Measurements from ENCODE around the gene BPIFB1.
A peak's percentile ranks its signal among the peaks of the same experiment; 100 is the strongest.

Gene BPIFB1

DNA sequence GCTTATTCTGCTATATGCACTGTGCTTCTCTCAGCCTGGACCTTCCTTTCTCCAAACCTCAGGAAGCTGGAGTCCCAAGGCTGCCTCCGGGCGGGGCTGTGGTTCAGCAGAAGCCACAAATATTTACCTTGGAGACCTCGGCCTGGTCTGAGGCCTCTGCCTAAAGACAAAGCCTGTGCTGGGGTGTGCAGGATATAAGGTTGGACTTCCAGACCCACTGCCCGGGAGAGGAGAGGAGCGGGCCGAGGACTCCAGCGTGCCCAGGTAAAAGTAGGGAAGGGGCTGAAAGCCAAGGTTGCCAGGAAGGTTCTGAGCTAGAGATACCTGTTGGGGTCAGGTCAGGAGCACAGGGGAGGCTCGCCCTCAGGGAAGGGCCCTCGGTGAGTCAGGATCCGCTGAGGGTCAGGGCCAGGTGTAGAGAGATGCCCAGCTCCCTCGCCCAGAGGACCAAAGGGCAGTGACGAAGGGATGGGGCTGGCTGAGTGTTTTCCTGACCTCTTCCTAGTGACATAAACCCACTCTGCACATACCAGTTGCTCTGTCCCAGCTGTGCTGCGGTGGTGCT, at the start of gene BPIFB1:
BPIFB1 (plus strand) TSS at position 224 of the 565 bp plus-strand sequence. CDS start 2,860 bp downstream, outside the sequence.
- no peak for DNase-seq (ENCODE audit: low spot score)

DNA sequence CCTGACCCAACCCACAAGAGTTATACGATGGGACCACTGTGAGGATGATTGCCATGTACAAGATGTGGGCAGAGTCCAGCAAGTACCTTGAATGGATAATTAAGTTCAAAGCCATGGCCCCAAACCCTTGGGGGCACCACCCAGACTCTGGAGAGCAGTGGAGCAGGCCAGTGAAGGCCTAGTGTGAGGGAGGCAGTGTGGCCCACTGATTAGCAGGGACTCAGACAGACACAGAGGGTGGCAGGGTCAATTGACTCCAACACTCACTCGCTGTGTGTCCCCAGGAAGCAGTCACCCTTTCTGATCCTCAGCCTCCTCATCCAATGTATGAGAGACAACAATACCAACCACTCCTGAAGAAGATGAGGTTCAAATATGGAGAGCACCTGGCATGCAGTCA, 49.0 kb upstream of the BPIFB1 start:
- DNase-seq (ENCODE audit: low spot score): no peak

GRCh38 chr20:33235696-33236095, 47.3 kb upstream of the BPIFB1 start, which contains the start of gene BPIFA1:
TSS of gene BPIFA1 (plus strand) at chr20:33235996. CDS start at chr20:33237712, 1,716 bp downstream.
- no peak for DNase-seq (ENCODE audit: low spot score)

DNA sequence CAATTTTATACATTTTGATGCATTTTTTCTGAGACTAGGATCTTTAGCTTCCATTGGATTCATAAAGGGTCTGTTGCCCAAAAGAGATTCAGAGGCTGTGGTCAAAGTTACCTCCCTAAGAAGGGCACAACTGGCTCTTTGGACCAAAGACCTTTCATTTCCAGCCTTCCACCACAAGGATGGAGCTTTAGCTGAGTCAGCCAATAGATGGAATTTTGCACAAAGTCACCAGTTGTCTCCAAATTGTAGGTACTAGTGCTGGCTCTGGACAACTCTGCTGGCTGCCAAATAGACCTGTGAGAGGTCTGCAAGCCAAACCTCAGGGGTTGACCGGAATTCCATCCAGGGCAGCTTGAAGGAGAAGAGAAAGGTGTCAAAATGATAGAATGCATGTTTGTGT, 46.7 kb upstream of the BPIFB1 start:
- DNase-seq (ENCODE audit: low spot score): no peak

- no peak for DNase-seq (ENCODE audit: low spot score)
Observed at GRCh38 chr20:33237989-33238388, 45.0 kb upstream of the BPIFB1 start.

DNA sequence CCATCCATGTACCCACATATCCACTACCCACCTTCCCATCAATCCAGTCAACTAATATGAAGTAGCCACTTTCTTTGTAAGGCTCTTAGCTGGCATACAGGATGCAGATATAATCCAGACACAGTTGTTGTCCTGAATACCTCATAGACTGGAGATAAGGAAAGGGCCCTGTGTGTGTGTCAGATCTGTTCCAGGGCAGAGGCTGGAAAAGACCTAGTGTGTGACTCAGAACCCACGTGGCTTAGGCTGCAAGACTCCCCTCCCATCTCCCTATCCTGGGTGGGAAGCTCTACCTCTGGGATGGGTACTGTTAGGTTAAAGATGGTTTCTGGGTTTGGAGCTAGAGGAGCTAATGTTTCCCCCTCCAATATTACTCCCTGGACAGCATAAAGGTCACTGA, 43.6 kb upstream of the BPIFB1 start:
- no peak for DNase-seq (ENCODE audit: low spot score)

DNA sequence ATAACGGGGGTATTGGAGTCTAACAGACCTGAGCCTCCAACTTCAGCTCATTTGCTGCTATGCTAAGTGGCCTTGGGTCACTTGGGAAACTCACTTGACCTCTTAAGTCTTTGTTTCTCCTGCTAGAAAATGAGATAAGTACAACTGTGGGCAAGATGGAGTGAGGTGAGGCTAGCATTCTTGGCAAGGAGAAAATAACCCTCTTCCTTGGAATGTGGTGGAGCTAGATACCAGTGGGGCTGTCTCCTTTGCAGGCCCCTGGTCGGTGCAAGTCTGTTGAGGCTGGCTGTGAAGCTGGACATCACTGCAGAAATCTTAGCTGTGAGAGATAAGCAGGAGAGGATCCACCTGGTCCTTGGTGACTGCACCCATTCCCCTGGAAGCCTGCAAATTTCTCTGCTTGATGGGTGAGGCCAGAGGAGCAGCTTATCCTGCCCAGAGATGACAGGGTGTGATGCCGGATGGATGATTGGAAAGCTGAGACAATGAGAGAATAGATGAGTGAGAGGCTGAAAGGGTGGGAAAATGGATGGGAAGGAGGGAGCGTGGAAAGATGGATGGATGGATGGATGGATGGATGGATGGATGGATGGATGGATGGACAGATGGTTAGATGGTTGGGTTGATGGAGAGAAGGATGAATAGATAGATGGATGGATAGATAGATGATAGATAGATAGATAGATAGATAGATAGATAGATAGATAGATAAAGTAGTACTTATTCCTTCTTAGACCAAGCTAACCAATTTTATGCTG, 42.9 kb upstream of the BPIFB1 start:
- DNase-seq (ENCODE audit: low spot score): no peak

DNA sequence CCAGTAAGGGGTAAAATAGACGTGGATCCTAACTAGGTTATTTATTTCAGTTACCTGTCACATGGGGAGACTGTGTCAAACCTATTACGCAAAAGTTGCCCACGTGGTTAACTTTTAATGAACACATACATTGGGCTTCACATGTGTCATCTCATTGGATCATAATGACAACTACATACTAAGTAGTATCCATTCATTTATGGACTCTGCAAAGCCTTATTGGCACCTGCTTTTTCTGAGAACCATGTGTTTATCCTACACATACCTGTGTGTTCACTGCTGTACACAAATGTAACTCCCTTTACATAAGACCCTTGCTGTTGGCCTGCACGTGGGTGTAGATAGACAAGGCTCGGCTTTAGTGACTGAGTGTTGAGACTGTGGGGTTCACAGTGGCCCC, 42.1 kb upstream of the BPIFB1 start:
- DNase-seq (ENCODE audit: low spot score): no peak

- DNase-seq (ENCODE audit: low spot score): no peak
Observed at GRCh38 chr20:33242319-33243100, 40.5 kb upstream of the BPIFB1 start.

GRCh38 chr20:33246077-33246476, 36.9 kb upstream of the BPIFB1 start:
- no peak for DNase-seq (ENCODE audit: low spot score)

DNA sequence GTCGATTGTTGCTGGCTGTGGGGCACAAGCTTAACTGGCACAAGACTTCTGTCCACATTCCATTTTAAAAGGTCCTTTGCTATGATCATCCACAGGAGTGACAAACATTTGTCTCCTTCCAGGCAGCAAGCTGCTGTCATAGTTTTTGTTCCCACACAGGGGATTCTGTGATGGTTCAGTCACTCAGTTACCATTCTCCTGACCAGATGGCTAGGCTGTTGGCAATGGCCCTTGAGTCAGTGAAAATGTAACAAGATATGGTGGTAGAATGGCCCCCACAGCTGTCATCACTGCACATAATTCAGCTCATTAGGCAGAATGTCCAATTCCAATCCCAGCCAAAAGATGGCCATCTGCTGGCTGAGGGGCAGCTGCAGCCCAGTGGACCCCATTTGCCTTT, 33.6 kb upstream of the BPIFB1 start:
- no peak for DNase-seq (ENCODE audit: low spot score)

DNA sequence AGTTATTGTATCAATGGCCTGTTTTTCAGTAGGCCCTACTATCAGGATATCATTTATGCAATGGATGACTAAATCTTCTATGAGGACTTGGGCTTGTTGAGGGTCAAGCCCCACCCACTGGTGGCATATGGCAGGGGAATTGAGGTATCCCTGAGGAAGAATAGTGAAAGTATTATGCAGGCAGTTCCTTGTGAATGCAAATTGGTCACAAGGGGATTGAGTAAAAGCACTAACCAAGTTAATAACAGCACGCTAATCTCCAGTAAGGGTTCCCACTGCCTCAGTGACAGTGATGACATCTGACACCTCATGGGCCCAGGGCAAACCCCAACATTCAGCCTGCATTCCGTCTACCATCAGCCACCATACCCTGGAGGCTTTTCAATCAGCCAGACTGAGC, 32.3 kb upstream of the BPIFB1 start:
- no peak for DNase-seq (ENCODE audit: low spot score)

- DNase-seq (ENCODE audit: low spot score): no peak
Observed at GRCh38 chr20:33251496-33251895, 31.5 kb upstream of the BPIFB1 start.

- no peak for DNase-seq (ENCODE audit: low spot score)
Observed at GRCh38 chr20:33252460-33252859, 30.6 kb upstream of the BPIFB1 start.

DNA sequence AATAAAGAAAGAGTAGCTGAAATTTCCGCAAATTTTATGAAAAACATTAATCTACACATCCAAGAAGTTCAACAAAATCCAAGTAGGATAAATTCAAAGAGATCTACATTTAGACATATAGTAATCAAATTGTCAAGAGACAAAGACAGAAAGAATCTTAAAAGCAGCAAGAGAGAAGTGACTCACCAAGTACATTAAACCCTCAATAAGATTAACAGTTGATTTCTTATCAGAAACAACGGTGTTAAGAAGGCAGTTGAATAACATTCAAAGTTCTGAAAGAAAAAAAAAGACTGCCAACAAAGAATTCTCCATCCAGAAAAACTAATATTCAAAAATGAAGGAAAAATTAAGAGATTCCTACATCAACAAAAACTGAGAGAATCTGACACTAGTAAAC, 28.0 kb upstream of the BPIFB1 start:
- no peak for DNase-seq (ENCODE audit: low spot score)

DNA sequence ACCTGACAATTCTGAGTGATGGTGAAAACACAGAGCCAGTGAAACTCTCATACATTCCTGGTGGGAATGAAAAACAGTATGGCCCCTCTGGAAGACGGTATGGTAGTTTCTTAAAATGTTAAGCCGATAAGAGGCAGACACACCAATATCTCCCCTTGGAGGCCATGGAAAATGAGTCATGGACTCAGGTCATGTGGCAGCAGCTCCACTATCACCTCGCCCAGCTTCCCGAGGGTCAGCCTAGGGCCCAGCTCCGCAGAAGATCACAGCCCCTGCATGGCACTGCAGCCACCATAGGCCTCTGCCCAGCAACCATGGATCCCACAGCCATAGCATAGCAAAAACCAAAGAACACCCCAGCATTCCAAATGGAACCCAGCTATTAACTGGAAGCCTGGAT, 25.8 kb upstream of the BPIFB1 start:
- DNase-seq (ENCODE audit: low spot score): no peak

GRCh38 chr20:33259371-33259770, 23.6 kb upstream of the BPIFB1 start:
- no peak for DNase-seq (ENCODE audit: low spot score)

DNA sequence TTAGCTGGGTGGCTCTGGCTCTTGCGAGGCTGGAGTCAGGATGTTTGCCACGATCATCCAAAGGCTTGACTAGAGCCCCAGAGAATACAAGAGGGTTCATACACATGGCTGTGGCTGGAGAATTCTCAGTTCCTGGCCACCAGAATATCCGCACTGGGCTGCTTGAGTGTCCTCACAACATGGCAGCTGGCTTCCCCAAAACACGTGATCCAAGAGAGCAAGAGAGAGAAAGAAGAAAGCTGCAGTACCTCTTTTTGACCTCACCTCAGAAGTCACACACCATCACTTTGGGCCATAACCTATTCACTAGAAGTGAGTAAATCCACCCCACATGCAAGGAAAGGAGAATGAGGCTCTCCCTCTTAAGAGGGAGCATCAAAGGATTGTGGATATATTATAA, 21.5 kb upstream of the BPIFB1 start:
- DNase-seq (ENCODE audit: low spot score): no peak

DNA sequence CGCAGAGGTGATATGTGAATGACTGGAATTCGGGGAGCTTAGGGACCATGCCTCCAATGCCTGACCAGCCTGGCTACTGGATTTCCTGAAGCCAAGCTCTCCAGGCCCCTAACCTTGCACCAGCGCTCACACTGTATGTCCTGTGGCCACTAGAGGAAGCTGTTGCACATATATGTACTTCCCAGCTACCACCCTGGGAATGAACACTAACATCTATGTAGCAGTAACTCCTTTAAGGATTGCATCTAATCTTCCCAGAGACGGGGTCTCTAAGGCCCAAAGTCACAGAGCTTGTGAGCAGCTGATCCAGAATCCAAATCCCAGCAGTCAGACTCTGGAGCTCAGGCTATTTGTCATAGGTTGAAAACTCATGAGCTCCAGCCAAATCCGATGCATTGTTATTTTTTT, 20.4 kb upstream of the BPIFB1 start:
- peak; percentile 60 for DNase-seq (ENCODE audit: low spot score)

- no peak for DNase-seq (ENCODE audit: low spot score)
Observed at GRCh38 chr20:33263784-33264183, 19.2 kb upstream of the BPIFB1 start.

DNA sequence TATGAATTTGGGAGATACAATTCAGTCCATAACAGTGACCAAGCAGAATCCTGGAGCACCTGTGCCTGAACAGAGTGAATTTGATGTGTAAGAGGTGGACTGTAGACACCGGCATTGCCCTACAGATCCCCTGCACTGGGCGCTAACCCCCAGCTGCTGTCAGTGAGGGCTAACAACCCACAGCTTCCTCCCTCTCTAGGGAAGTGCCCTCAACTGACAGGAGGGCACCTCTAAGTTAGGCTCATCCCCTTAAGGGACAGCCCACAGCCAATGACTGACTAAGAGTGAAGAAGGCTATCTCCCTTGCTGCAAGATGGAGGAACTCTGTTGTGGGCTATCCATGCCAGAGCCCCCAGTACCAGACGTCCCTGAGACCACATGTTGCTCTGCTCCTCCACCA, 15.3 kb upstream of the BPIFB1 start:
- DNase-seq (ENCODE audit: low spot score): no peak

DNA sequence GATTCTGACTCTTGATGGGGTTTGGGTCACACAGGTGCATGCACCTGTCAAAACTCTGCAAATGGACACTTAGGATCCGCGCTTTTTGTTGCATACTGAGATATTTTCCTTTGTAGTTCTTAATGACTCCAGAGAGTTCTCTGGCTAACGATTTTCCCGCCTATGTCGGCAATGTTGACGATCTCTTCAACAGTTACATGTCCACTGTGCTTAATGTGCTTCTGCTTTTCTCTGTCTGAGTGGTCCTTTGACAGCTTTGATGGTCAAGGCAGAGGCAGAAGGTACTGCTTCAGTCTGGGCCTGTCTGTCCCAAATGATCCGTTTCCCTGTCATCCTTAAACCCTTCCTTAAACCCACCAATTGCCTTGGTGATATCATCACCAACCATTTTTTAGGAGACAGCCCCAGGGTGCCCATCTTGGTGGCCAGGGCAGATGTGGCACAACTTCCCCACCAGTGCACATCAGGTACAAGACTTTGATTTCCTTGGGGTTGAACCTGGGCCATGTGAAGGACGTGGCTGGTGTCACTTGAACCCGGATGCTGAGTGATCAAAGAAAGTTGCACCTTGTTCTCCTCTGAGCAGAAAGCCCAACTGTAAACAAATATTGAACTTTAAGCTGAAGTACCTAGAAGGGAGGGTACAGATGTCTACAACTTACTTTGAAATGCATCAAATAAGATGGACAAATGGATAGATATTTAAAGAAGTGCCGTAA, 10.7 kb upstream of the BPIFB1 start:
- no peak for DNase-seq (ENCODE audit: low spot score)

Data from AG20443 (cell line).